ENCODE data around the gene COIL. TPM values are rescaled to one million over a fixed set of nuclear protein-coding genes. Genes with fewer than 3 reads are reported as not detected.
A peak's percentile ranks its signal among the peaks of the same experiment; 100 is the strongest.

Gene COIL
- total RNA-seq, 2 experiments from 2014 or later = 16.2 to 17.2 TPM

DNA sequence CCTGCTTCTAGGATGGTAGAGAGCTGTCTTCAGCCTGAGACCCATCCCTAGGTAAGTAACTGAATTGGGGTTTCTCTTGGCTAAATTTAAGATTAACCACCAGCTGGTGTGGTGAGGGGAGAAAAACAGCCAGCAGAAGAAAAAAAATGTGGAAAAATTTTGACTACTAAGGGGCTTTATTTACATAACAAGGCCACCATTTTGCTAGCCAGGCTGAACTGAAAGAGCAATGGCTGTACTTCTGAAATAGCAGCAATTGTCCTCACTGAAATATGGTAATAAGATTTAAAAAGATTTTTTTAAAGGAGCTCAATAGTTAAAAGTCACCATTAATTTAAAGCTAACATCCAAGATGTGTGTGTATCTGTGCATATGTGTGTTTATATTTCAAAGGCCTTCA, 34.6 kb downstream of the COIL start:
- Mint-ChIP-seq H3K9me3 (peaks cover 20% of the 10 kb centered on the region), H3K27me3 (peaks cover 6% of the 10 kb centered on the region), H3K36me3 (ENCODE audit: low read depth) (peaks cover 14% of the 10 kb centered on the region), H3K4me1 (no peaks in the 10 kb centered on the region), H3K4me3 (no peak overlapping the region), H3K27ac (no peak overlapping the region)
- DNase-seq = no peak
- CTCF ChIA-PET = no interaction called here
- POLR2A ChIA-PET = interaction anchor here (1.1 kb wide), 1 partner anchor 41 kb away, joined by 3 read pairs; no protein-coding TSS in a partner anchor

DNA sequence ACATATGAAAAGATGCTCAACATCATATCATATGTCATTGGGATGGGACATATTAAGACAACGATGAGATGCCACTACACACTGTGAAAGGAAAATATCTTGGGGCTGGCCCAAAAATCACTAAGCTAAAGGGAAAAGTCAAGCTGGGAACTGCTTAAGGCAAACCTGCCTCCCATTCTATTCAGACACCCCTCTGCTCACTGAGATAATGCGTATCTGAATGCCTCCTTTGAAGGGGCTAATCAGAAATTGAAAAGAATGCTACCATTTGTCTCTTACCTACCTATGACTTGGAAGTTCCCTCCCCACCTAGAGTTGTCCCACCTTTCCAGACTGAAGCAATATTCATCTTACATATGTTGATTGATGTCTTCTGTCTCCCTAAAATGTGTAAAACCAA, 35.8 kb downstream of the COIL start:
- POLR2A ChIA-PET = no interaction called here

DNA sequence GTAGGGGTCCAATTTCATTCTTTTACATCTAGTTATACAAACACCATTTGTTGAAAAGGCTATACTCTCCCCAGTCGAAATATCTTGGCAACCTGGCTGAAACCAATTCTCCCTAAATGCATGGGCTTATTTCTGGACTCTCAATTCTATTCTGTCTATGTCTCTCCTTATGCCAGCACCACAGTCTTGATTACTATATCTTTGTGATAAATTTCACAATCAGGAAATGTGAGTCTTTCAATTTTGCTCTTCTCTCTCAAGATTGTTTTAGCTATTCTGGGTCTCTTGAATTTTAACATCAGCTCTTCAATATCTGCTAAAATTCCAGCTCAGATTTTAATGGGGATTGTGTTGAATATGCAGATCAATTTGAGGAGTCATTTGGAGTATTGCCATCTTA, 41.1 kb downstream of the COIL start:
- H3K9me3 Mint-ChIP-seq = peaks cover 24% of the 10 kb centered on the region
- H3K4me3 Mint-ChIP-seq = no peak overlapping the region
- H3K27me3 Mint-ChIP-seq = peaks cover 4% of the 10 kb centered on the region
- H3K27ac Mint-ChIP-seq = no peak overlapping the region
- H3K36me3 Mint-ChIP-seq (ENCODE audit: low read depth) = peaks cover 23% of the 10 kb centered on the region
- H3K4me1 Mint-ChIP-seq = peaks cover 40% of the 10 kb centered on the region
- no peak for DNase-seq
- CTCF ChIA-PET = no interaction called here
- POLR2A ChIA-PET = interaction anchor here (1.0 kb wide), 1 partner anchor 10 kb away, joined by 3 read pairs; no protein-coding TSS in a partner anchor

More for the DNA sequence above, 35.8 kb downstream of the COIL start:
- Mint-ChIP-seq H3K9me3 (peaks cover 13% of the 10 kb centered on the region), H3K36me3 (ENCODE audit: low read depth) (peaks cover 5% of the 10 kb centered on the region), H3K27ac (no peak overlapping the region), H3K27me3 (peaks cover 6% of the 10 kb centered on the region), H3K4me3 (no peak overlapping the region), H3K4me1 (no peaks in the 10 kb centered on the region)
- DNase-seq = no peak
- CTCF ChIA-PET = no interaction called here

DNA sequence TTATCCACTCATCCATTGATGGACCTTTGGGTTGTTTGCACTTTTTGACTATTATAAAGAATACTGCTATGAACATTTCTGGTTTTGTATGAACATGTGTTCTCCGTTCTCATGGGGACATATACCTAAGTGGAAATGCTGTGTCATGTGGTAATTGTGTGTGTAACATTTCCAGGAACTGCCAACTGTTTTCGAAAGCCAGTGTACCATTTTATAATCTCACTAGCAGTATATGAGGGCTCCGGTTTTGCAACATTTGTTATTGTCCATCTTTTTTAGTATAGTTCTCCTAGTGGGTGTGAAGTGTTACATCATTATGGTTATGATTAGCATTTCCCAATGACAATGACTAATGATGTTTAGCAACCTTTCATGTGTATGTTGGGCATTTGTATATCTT, 41.9 kb downstream of the COIL start:
- peaks cover 42% of the 10 kb centered on the region for H3K4me1 Mint-ChIP-seq
- peaks cover 24% of the 10 kb centered on the region for H3K9me3 Mint-ChIP-seq
- no peak for DNase-seq
- CTCF ChIA-PET = no interaction called here
- H3K27me3 Mint-ChIP-seq = no peaks in the 10 kb centered on the region
- H3K4me3 Mint-ChIP-seq = no peak overlapping the region
- POLR2A ChIA-PET = interaction anchor here (1.0 kb wide), 1 partner anchor 11 kb away, joined by 3 read pairs; no protein-coding TSS in a partner anchor
- peaks cover 27% of the 10 kb centered on the region for H3K36me3 Mint-ChIP-seq (ENCODE audit: low read depth)
- peak overlapping the region; percentile 11 for H3K27ac Mint-ChIP-seq

GRCh38 chr17:56917559-56918296, 43.1 kb downstream of the COIL start:
- Mint-ChIP-seq H3K4me3 (no peak overlapping the region), H3K9me3 (peaks cover 24% of the 10 kb centered on the region), H3K27ac (no peak overlapping the region), H3K4me1 (peaks cover 42% of the 10 kb centered on the region), H3K36me3 (ENCODE audit: low read depth) (peaks cover 32% of the 10 kb centered on the region), H3K27me3 (no peaks in the 10 kb centered on the region)
- DNase-seq = no peak
- CTCF ChIA-PET = no interaction called here
- POLR2A ChIA-PET = no interaction called here

GRCh38 chr17:56914581-56915273, 46.1 kb downstream of the COIL start:
- POLR2A ChIA-PET = interaction anchor here (0.7 to 2.7 kb wide), 19 partner anchors 9 to 172 kb away, joined by 3 to 8 read pairs (median 4); no protein-coding TSS in a partner anchor
- H3K4me1 Mint-ChIP-seq = peaks cover 58% of the 10 kb centered on the region
- peaks cover 22% of the 10 kb centered on the region for H3K9me3 Mint-ChIP-seq

GRCh38 chr17:56913867-56914580, 46.8 kb downstream of the COIL start, which contains the start of gene TRIM25:
Gene TRIM25, minus strand, starts transcription at chr17:56914049. Its CDS starts 61 bp downstream, at chr17:56913988.
- peaks cover 18% of the 10 kb centered on the region for H3K9me3 Mint-ChIP-seq
- H3K4me3 Mint-ChIP-seq = peak within 1 kb of the TSS; percentile 98
- H3K27me3 Mint-ChIP-seq = no peaks in the 10 kb centered on the region
- H3K4me1 Mint-ChIP-seq = peaks cover 58% of the 10 kb centered on the region
- H3K36me3 Mint-ChIP-seq (ENCODE audit: low read depth) = peaks cover 62% of the 10 kb centered on the region
- CTCF ChIA-PET = interaction anchor here (0.8 to 1.9 kb wide), 6 partner anchors 23 to 134 kb away, joined by 3 to 8 read pairs (median 4); partner anchors contain the start of gene COIL
- DNase-seq = peak; percentile 93
- H3K27ac Mint-ChIP-seq = peak within 1 kb of the TSS; percentile 86
- POLR2A ChIA-PET = interaction anchor here (0.7 to 2.7 kb wide), 21 partner anchors 8 to 173 kb away, joined by 3 to 8 read pairs (median 4); partner anchors contain the start of gene AKAP1

More at GRCh38 chr17:56914581-56915273, 46.1 kb downstream of the COIL start:
- Mint-ChIP-seq H3K4me3 (peak overlapping the region; percentile 98), H3K27ac (peak overlapping the region; percentile 86), H3K27me3 (no peaks in the 10 kb centered on the region), H3K36me3 (ENCODE audit: low read depth) (peaks cover 59% of the 10 kb centered on the region)
- CTCF ChIA-PET = interaction anchor here (1.1 to 1.9 kb wide), 4 partner anchors 22 to 80 kb away, joined by 3 to 8 read pairs (median 4); partner anchors contain the start of gene COIL
- DNase-seq = no peak

- ChIA-PET CTCF (interaction anchor here (0.8 to 1.9 kb wide), 6 partner anchors 23 to 133 kb away, joined by 3 to 8 read pairs (median 4); partner anchors contain the start of gene COIL), POLR2A (interaction anchor here (0.8 to 3.1 kb wide), 19 partner anchors 7 to 173 kb away, joined by 3 to 11 read pairs (median 5); partner anchors contain the start of gene AKAP1)
- peaks cover 58% of the 10 kb centered on the region for H3K4me1 Mint-ChIP-seq
- peak overlapping the region; percentile 86 for H3K27ac Mint-ChIP-seq
- DNase-seq = no peak
- H3K9me3 Mint-ChIP-seq = peaks cover 15% of the 10 kb centered on the region
- no peaks in the 10 kb centered on the region for H3K27me3 Mint-ChIP-seq
- peaks cover 63% of the 10 kb centered on the region for H3K36me3 Mint-ChIP-seq (ENCODE audit: low read depth)
- peak overlapping the region; percentile 98 for H3K4me3 Mint-ChIP-seq
Measured at GRCh38 chr17:56913353-56913866, 47.4 kb downstream of the COIL start.

GRCh38 chr17:56913000-56913311, 47.9 kb downstream of the COIL start:
- POLR2A ChIA-PET = interaction anchor here (0.6 to 3.1 kb wide), 8 partner anchors 10 to 50 kb away, joined by 3 to 11 read pairs (median 6); no protein-coding TSS in a partner anchor
- Mint-ChIP-seq H3K27ac (peak overlapping the region; percentile 86), H3K36me3 (ENCODE audit: low read depth) (peaks cover 67% of the 10 kb centered on the region), H3K4me3 (peak overlapping the region; percentile 98), H3K27me3 (no peaks in the 10 kb centered on the region), H3K4me1 (peaks cover 63% of the 10 kb centered on the region), H3K9me3 (peaks cover 13% of the 10 kb centered on the region)
- DNase-seq = no peak
- CTCF ChIA-PET = interaction anchor here (0.7 to 9.9 kb wide), 4 partner anchors 28 to 78 kb away, joined by 3 to 51 read pairs (median 6); partner anchors contain the start of gene COIL

GRCh38 chr17:56912105-56912999, 48.5 kb downstream of the COIL start:
- H3K4me3 Mint-ChIP-seq = peak overlapping the region; percentile 98
- CTCF ChIA-PET = interaction anchor here (0.7 to 9.9 kb wide), 3 partner anchors 29 to 77 kb away, joined by 3 to 51 read pairs (median 8); partner anchors contain the start of gene COIL
- DNase-seq = no peak

GRCh38 chr17:56910509-56911235, 50.2 kb downstream of the COIL start:
- Mint-ChIP-seq H3K4me3 (peak overlapping the region; percentile 98), H3K27me3 (no peaks in the 10 kb centered on the region), H3K4me1 (peaks cover 62% of the 10 kb centered on the region), H3K36me3 (ENCODE audit: low read depth) (peaks cover 74% of the 10 kb centered on the region), H3K9me3 (no peaks in the 10 kb centered on the region), H3K27ac (peak overlapping the region; percentile 61)
- DNase-seq = no peak
- ChIA-PET POLR2A (interaction anchor here (1.0 to 3.1 kb wide), 7 partner anchors 19 to 174 kb away, joined by 3 to 11 read pairs (median 3); partner anchors contain the start of gene AKAP1), CTCF (interaction anchor here (0.7 to 9.9 kb wide), 4 partner anchors 17 to 99 kb away, joined by 3 to 51 read pairs (median 4); no protein-coding TSS in a partner anchor)

More at GRCh38 chr17:56912105-56912999, 48.5 kb downstream of the COIL start:
- Mint-ChIP-seq H3K27me3 (no peaks in the 10 kb centered on the region), H3K9me3 (peaks cover 7% of the 10 kb centered on the region), H3K27ac (peak overlapping the region; percentile 86), H3K36me3 (ENCODE audit: low read depth) (peaks cover 67% of the 10 kb centered on the region), H3K4me1 (peaks cover 67% of the 10 kb centered on the region)
- POLR2A ChIA-PET = interaction anchor here (0.6 to 3.1 kb wide), 6 partner anchors 17 to 39 kb away, joined by 3 to 11 read pairs (median 4); no protein-coding TSS in a partner anchor

Measured in activated CD4-positive, alpha-beta memory T cell treated with anti-CD3 and anti-CD28 coated beads, Interleukin-2, amount 10 ng/mL, durations not matched to agents 7 days and 5 days (primary cell).